ENCODE data around the gene LAMP5. TPM values are rescaled to one million over a fixed set of nuclear protein-coding genes. Genes with fewer than 3 reads are reported as not detected.
A peak's percentile ranks its signal among the peaks of the same experiment; 100 is the strongest.

The LAMP5 gene
- total RNA-seq, 1 experiment from 2014 or later, result not detected

DNA sequence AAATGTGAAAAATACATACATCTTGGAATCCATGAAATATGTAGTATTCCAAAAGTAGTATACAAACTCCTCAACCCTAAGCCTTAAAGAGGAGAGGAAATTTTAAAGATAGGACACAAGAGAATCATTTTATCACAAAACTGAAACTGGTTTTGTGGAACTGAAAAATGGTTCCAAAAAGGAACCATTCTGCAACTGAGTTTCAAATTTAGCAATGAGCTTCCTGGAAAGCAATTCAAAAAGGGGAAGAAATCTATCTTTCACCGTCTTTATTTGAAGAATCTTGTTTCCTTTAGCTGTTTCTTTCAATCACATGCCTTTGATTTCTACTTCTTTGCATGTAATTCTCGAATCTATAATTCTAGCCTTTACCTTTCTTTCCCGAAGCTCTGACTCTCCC, 32.2 kb upstream of the LAMP5 start:
- ATAC-seq, result no peak
- Histone ChIP-seq H3K9me3 (ENCODE audit: low read length) (no peaks in the 10 kb centered on the region), H3K79me2 (ENCODE audit: low read length) (no peaks in the 10 kb centered on the region), H3K9ac (ENCODE audit: low read length) (no peak overlapping the region), H3K4me3 (ENCODE audit: low read length) (no peak overlapping the region), H3F3A (ENCODE audit: low read length, unreplicated experiment) (no peaks in the 10 kb centered on the region), H3K9me2 (replicated peaks; ENCODE audit: low read length) (no peaks in the 10 kb centered on the region), H4K20me1 (ENCODE audit: low read length) (no peaks in the 10 kb centered on the region), H3K27me3 (ENCODE audit: low read length) (no peaks in the 10 kb centered on the region), H3K27ac (ENCODE audit: low read length) (no peak overlapping the region), H3K4me1 (ENCODE audit: insufficient read depth, low read length) (peaks cover 12% of the 10 kb centered on the region), H3K36me3 (ENCODE audit: low read depth, low read length) (no peaks in the 10 kb centered on the region), H3K4me2 (ENCODE audit: low read length) (no peak overlapping the region), H2AFZ (ENCODE audit: low read length) (no peak overlapping the region)
- DNase-seq, result no peak
- no peak for TF ChIP-seq EZH2phosphoT487 (IDR thresholded peaks at IDR 0.05; ENCODE audit: borderline replicate concordance, low read length)
- TF ChIP-seq, protein P1, sequence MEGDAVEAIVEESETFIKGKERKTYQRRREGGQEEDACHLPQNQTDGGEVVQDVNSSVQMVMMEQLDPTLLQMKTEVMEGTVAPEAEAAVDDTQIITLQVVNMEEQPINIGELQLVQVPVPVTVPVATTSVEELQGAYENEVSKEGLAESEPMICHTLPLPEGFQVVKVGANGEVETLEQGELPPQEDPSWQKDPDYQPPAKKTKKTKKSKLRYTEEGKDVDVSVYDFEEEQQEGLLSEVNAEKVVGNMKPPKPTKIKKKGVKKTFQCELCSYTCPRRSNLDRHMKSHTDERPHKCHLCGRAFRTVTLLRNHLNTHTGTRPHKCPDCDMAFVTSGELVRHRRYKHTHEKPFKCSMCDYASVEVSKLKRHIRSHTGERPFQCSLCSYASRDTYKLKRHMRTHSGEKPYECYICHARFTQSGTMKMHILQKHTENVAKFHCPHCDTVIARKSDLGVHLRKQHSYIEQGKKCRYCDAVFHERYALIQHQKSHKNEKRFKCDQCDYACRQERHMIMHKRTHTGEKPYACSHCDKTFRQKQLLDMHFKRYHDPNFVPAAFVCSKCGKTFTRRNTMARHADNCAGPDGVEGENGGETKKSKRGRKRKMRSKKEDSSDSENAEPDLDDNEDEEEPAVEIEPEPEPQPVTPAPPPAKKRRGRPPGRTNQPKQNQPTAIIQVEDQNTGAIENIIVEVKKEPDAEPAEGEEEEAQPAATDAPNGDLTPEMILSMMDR (conservative IDR thresholded peaks at IDR 0.05; ENCODE audit: low read depth, low read length), result no peak
- TF ChIP-seq EZH2 (IDR thresholded peaks at IDR 0.05; ENCODE audit: low read length, unreplicated experiment), result no peak
- BruUV-seq (replicated peaks), result no TSS peak
- ChIA-PET POLR2A (ENCODE audit: unreplicated experiment) (no interaction called here), CTCF (no interaction called here)
- intact Hi-C loops (cut with micrococcal nuclease), result no loop called here

DNA sequence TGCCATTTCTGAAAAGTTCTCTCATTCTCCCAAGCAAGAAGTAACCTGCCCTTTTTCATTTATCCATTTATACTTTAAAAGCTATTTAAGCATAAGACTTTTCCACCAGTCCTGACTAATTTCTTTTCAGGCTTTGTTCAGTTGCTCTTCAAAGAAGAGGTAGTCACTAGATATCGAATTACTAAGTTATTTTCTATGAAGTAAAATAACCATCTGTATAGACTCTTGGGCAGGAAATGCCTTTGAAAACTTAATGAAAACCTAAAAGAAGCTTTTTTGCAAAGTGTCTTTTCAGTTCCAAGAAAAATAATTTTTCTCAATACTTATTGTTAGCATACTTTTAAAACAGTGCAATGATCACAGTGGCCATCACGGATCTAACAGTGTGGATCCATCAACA, 31.3 kb upstream of the LAMP5 start:
- Histone ChIP-seq H3K9me2 (replicated peaks; ENCODE audit: low read length) (no peaks in the 10 kb centered on the region), H4K20me1 (ENCODE audit: low read length) (no peaks in the 10 kb centered on the region), H3K27me3 (ENCODE audit: low read length) (no peaks in the 10 kb centered on the region), H2AFZ (ENCODE audit: low read length) (no peak overlapping the region), H3K27ac (ENCODE audit: low read length) (no peak overlapping the region), H3K4me3 (ENCODE audit: low read length) (no peak overlapping the region), H3K9me3 (ENCODE audit: low read length) (no peaks in the 10 kb centered on the region), H3K36me3 (ENCODE audit: low read depth, low read length) (no peaks in the 10 kb centered on the region), H3K4me1 (ENCODE audit: insufficient read depth, low read length) (peaks cover 16% of the 10 kb centered on the region), H3K4me2 (ENCODE audit: low read length) (no peak overlapping the region), H3F3A (ENCODE audit: low read length, unreplicated experiment) (no peaks in the 10 kb centered on the region), H3K9ac (ENCODE audit: low read length) (no peak overlapping the region), H3K79me2 (ENCODE audit: low read length) (no peaks in the 10 kb centered on the region)
- POLR2A ChIA-PET (ENCODE audit: unreplicated experiment), result no interaction called here
- no peak for TF ChIP-seq EZH2phosphoT487 (IDR thresholded peaks at IDR 0.05; ENCODE audit: borderline replicate concordance, low read length)
- TF ChIP-seq, protein P1 (conservative IDR thresholded peaks at IDR 0.05; ENCODE audit: low read depth, low read length), result no peak
- TF ChIP-seq EZH2 (IDR thresholded peaks at IDR 0.05; ENCODE audit: low read length, unreplicated experiment), result no peak
- CTCF ChIA-PET, result interaction anchor here (0.6 to 1.7 kb wide), 2 partner anchors 15 to 108 kb away, joined by 3 to 4 read pairs; no protein-coding TSS in a partner anchor
- intact Hi-C loops (cut with micrococcal nuclease), result loop anchor here (1.0 kb wide), 1 partner anchor 16 kb away; no protein-coding TSS in a partner anchor
- DNase-seq (no peak), ATAC-seq (no peak; the same call in 1 of the 2 replicates)
- BruUV-seq (replicated peaks), result no TSS peak

DNA sequence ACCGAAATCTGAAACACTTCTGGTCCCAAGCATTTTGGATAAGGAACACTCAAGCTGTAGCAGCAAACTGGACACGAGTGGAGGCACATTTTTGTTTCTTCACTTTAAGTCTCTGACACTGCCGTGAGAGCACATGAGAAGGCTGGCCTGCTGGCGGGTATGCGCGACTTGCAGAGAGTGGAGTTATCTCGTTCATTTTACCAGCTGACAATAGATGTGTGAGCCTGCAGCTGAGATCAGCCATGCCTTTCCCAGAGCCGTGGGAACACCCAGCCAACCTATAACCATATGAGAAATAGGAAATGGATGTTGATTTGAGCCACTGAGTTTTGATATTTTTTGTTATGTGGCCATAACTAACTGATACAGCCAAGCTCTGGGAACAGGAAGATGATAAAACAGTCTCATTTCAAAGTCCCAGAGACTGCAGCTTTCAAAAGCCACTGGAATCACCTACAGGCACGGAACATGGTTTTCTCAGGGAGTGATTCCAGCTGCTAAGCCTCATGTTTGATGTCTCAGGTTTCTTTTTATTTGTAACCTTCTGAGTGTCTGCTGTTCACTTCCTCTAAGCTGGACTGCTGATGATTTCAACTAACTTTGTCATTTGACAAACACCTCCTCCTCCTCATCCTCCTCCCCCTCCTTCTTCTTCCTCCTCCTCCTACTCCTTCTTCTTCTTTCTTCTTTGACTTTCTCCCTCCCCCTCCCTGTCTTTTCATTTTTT, 28.6 kb upstream of the LAMP5 start:
- BruUV-seq (replicated peaks), result no TSS peak
- intact Hi-C loops (cut with micrococcal nuclease), result loop anchor here (2.0 kb wide), 1 partner anchor 77 kb away; no protein-coding TSS in a partner anchor
- H3K4me3 ChIP-seq (ENCODE audit: low read length), result no peak overlapping the region
- H3K4me2 ChIP-seq (ENCODE audit: low read length), result peak overlapping the region; percentile 8
- no peaks in the 10 kb centered on the region for H3K27me3 ChIP-seq (ENCODE audit: low read length)
- H4K20me1 ChIP-seq (ENCODE audit: low read length), result no peaks in the 10 kb centered on the region
- peaks cover 18% of the 10 kb centered on the region for H3K4me1 ChIP-seq (ENCODE audit: insufficient read depth, low read length)
- no peak overlapping the region for H2AFZ ChIP-seq (ENCODE audit: low read length)
- peak; percentile 88 for ATAC-seq
- peak; percentile 68 for DNase-seq
- no peaks in the 10 kb centered on the region for H3K9me3 ChIP-seq (ENCODE audit: low read length)
- H3F3A ChIP-seq (ENCODE audit: low read length, unreplicated experiment), result no peaks in the 10 kb centered on the region
- H3K9ac ChIP-seq (ENCODE audit: low read length), result no peak overlapping the region
- H3K36me3 ChIP-seq (ENCODE audit: low read depth, low read length), result no peaks in the 10 kb centered on the region
- peak overlapping the region; percentile 44 for H3K27ac ChIP-seq (ENCODE audit: low read length)
- POLR2A ChIA-PET (ENCODE audit: unreplicated experiment), result interaction anchor here (0.6 kb wide), 1 partner anchor 209 kb away, joined by 3 read pairs; no protein-coding TSS in a partner anchor
- H3K79me2 ChIP-seq (ENCODE audit: low read length), result no peaks in the 10 kb centered on the region
- CTCF ChIA-PET, result no interaction called here
- no peaks in the 10 kb centered on the region for H3K9me2 ChIP-seq (replicated peaks; ENCODE audit: low read length)
- TF ChIP-seq, protein P1 (conservative IDR thresholded peaks at IDR 0.05; ENCODE audit: low read depth, low read length), result no peak
- no peak for TF ChIP-seq EZH2 (IDR thresholded peaks at IDR 0.05; ENCODE audit: low read length, unreplicated experiment)

Data from PC-3 (cell line).